HepG2 (cell line): ENCODE data around the gene TDRD3.

Source experiments
- EZH2 ChIP-seq: conservative IDR thresholded peaks from 2 replicates; pipeline ENCODE4 v1.6.1; 2012; ENCODE audit warnings: mild to moderate bottlenecking, low read depth, low read length, moderate library complexity
- FOXA3 ChIP-seq: IDR thresholded peaks from 2 replicates; pipeline ENCODE4 v1.6.1; 2016; ENCODE audit warnings: missing genetic modification reagents, missing compliant biosample characterization
- MXD4 ChIP-seq: IDR thresholded peaks from 2 replicates; pipeline ENCODE4 v1.6.1; 2016; ENCODE audit warnings: mild to moderate bottlenecking, missing biosample characterization, missing genetic modification reagents
- NFIC ChIP-seq: IDR thresholded peaks from 2 replicates; pipeline ENCODE4 v1.6.1; 2012; ENCODE audit warnings: mild to moderate bottlenecking, low read length, inconsistent platforms
- ZNF552 ChIP-seq: sonication (generic); formaldehyde crosslinking; IDR thresholded peaks from 2 replicates; pipeline ENCODE4 v1.9.0; 2022; ENCODE audit warnings: missing genetic modification reagents, mild to moderate bottlenecking, borderline replicate concordance
- TF ChIP-seq, protein P1 (sequence below), 2 experiments: IDR thresholded peaks; 2 replicates each; pipeline ENCODE4 v1.6.1; 2011 to 2012; ENCODE audit warnings: low read length in 2 of 2, borderline replicate concordance in 1 of 2, low read depth in 1 of 2, mild to moderate bottlenecking in 1 of 2, moderate library complexity in 1 of 2

DNA sequence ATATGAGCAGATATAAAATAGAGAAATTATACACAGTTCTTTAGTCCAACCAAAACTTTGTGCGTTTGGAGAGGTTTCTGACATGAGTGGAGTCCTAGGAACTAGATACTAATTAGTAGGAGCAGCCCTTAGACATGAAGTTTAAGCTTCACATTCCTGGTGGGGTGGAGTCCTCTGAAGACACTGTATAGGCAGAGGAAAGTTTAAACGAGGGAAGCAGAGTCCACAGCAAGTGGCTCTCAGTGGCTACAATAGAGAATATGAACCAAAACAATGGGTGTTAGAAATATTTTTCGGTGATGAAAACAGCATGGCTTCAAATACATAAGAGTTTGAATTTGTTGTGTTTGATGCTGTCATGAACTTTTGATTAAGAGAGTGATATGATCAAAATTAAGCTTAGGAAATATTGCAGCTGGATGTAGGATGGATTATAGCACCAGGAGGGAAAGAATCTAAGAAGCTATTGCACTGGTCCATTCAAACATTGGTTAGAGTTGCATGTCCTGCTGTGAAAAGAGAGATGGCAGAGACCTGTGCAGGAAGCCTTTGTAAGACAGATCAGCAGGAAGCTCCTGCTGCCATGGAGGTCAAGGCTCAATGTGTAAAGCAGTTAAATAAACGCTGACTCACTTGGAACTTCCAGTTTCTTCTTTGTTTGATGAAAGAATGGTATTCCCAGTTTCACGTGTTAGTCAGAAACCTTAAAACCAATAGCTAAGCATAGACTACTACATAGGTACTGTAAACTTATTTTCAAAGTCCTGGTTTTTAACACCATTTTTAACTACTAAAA lies 175.2 kb downstream of the TDRD3 start:
- TF ChIP-seq EZH2 (no peak), NFIC (no peak), FOXA3 (CRISPR knock-in tag) (peak; percentile 70), MXD4 (CRISPR knock-in tag) (no peak), ZNF552 (no peak)
- TF ChIP-seq, protein P1, sequence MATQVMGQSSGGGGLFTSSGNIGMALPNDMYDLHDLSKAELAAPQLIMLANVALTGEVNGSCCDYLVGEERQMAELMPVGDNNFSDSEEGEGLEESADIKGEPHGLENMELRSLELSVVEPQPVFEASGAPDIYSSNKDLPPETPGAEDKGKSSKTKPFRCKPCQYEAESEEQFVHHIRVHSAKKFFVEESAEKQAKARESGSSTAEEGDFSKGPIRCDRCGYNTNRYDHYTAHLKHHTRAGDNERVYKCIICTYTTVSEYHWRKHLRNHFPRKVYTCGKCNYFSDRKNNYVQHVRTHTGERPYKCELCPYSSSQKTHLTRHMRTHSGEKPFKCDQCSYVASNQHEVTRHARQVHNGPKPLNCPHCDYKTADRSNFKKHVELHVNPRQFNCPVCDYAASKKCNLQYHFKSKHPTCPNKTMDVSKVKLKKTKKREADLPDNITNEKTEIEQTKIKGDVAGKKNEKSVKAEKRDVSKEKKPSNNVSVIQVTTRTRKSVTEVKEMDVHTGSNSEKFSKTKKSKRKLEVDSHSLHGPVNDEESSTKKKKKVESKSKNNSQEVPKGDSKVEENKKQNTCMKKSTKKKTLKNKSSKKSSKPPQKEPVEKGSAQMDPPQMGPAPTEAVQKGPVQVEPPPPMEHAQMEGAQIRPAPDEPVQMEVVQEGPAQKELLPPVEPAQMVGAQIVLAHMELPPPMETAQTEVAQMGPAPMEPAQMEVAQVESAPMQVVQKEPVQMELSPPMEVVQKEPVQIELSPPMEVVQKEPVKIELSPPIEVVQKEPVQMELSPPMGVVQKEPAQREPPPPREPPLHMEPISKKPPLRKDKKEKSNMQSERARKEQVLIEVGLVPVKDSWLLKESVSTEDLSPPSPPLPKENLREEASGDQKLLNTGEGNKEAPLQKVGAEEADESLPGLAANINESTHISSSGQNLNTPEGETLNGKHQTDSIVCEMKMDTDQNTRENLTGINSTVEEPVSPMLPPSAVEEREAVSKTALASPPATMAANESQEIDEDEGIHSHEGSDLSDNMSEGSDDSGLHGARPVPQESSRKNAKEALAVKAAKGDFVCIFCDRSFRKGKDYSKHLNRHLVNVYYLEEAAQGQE (IDR thresholded peaks at IDR 0.05; ENCODE audit: borderline replicate concordance in 1 of 2, low read depth in 1 of 2, low read length in 2 of 2): no peak
